Airway epithelial cell (primary cell): Measurements from ENCODE around the gene RPL3. TPM values are rescaled to one million over a fixed set of nuclear protein-coding genes. Genes with fewer than 3 reads are reported as not detected.

Experiments used
- total RNA-seq: library from RNA; depleted of rRNA; stranded (reverse); fragments of >200 nt; gene quantifications from 2 replicates; pipeline ENCODE4 v1.2.3, GENCODE V29; 2015

Gene RPL3
- 2,280 and 2,292 TPM in 2 replicates for total RNA-seq

DNA sequence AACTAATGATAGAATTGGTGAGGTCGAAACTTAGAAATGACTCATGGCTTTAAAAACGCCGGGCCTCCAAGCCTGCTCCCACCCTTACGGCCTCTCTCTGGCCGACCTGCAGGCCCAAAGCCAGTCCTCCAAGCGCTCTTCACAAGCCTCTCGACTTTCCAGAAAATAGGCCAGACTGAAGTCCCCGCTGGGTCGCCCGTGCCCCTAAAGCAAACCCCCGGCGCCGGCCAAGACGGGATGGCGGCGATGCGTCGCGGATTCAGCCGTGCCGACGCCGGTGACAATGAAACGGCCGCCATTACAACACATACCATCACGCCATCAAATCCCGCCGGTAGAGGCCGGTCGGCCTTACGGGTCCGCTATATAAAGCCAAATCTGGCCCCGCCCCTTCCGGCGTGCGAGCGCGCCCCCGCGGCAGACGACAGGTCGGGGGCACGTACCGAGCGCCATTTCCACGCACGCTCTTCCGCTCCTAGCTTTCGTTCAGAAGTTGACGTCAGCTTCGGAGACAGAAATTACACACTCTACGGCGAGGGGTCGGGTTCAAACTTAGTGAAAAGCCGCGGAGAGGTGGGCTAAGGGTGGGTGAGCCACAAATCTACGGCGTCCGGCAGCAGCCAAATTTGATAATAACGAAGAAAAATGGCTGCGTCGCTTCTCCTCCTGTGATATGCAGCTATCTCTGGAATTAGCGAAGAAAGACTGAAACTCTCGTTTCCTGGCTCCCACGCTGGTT is at the start of gene RPL3:
Gene RPL3 (minus strand): TSS at position 340 of the 739 bp plus-strand sequence. CDS start 26 bp downstream, at position 314.

DNA sequence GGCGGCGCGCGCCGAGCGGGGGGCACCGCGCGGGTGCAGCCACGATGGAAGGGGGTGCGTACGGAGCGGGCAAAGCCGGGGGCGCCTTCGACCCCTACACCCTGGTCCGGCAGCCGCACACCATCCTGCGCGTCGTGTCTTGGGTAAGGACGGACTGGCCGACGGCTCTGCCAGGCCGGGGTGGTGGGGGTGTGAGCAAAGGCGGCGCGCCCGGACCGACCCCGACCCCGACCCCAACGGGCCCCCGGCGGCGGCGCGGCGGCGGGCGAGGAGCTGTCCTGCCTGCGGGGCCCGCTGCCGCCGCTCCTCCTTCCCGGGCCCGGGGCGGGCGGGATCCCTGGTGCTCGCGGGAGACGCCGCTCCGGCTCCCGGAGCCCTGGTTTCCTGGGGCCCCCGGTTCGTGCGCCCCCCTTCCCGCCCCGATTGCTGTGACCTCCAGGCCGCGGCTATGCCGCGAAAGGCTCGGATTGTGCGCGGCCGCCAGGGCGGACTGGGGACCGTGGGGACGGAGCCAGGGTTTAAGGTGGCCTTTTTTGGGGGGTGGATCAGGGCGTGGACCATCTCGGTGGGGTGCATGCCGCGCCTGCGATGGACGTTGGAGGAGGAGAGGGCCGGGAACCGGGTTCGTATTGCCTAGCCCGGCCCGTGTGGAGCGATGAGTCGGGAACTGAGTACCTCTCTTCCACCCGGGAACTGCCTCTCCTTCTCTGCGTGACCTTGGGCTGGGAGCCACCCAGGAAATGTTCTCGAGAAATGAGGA is 30.7 kb upstream of the RPL3 start, which contains the start of gene SYNGR1:
Gene SYNGR1 (plus strand): TSS at position 25 of the 760 bp plus-strand sequence. CDS start 20 bp downstream, at position 45.

Other genes starting within 250 kb of the RPL3 start
- gene APOBEC3G, start 242.3 kb downstream of the RPL3 start, total RNA-seq: 0.56 and 2.0 TPM in 2 replicates
- gene APOBEC3H, start 222.4 kb downstream of the RPL3 start, total RNA-seq: 0.28 TPM in 1 of 2 replicates, not detected in the other
- gene CBX7, start 166.9 kb downstream of the RPL3 start, total RNA-seq: 0.09 and 0.21 TPM in 2 replicates
- 3.0 and 3.3 TPM in 2 replicates for gene PDGFB, start 74.6 kb downstream of the RPL3 start, total RNA-seq
- gene SYNGR1, start 30.4 kb upstream of the RPL3 start, total RNA-seq: 6.4 and 6.5 TPM in 2 replicates
- gene TAB1, start 80.2 kb upstream of the RPL3 start, total RNA-seq: 8.6 and 25.2 TPM in 2 replicates
- 0.37 and 0.85 TPM in 2 replicates for gene MGAT3, start 137.4 kb upstream of the RPL3 start, total RNA-seq
- gene MIEF1, start 182.7 kb upstream of the RPL3 start, total RNA-seq: 27.9 and 31.8 TPM in 2 replicates
- gene ATF4, start 200.9 kb upstream of the RPL3 start, total RNA-seq: 307 and 311 TPM in 2 replicates
- gene RPS19BP1, start 213.1 kb upstream of the RPL3 start, total RNA-seq: 147 and 151 TPM in 2 replicates